IPS-18a (cell line): ENCODE measurements around the gene FHDC1.

Experiments
- H3K27ac ChIP-seq: one replicate; pipeline ENCODE4 v1.5.1; 2013; ENCODE audit warnings: low read length
- H3K27me3 ChIP-seq: one replicate; pipeline ENCODE4 v1.6.1; 2013; ENCODE audit warnings: mild to moderate bottlenecking, low read length; ENCODE audit not compliant: control insufficient read depth, insufficient read depth
- H3K36me3 ChIP-seq: one replicate; pipeline ENCODE4 v1.6.1; 2013; ENCODE audit warnings: low read depth, low read length; ENCODE audit not compliant: control insufficient read depth
- H3K4me1 ChIP-seq: one replicate; pipeline ENCODE4 v1.6.1; 2013; ENCODE audit warnings: low read depth, low read length; ENCODE audit not compliant: control insufficient read depth
- H3K4me3 ChIP-seq: one replicate; pipeline ENCODE4 v1.5.1; 2013; ENCODE audit warnings: low read length
- H3K9ac ChIP-seq: one replicate; pipeline ENCODE4 v1.6.1; 2013; ENCODE audit warnings: mild to moderate bottlenecking, low read length, moderate library complexity
- H3K9me3 ChIP-seq: one replicate; pipeline ENCODE4 v1.6.1; 2013; ENCODE audit warnings: low read depth, low read length; ENCODE audit not compliant: control insufficient read depth

The FHDC1 gene

DNA sequence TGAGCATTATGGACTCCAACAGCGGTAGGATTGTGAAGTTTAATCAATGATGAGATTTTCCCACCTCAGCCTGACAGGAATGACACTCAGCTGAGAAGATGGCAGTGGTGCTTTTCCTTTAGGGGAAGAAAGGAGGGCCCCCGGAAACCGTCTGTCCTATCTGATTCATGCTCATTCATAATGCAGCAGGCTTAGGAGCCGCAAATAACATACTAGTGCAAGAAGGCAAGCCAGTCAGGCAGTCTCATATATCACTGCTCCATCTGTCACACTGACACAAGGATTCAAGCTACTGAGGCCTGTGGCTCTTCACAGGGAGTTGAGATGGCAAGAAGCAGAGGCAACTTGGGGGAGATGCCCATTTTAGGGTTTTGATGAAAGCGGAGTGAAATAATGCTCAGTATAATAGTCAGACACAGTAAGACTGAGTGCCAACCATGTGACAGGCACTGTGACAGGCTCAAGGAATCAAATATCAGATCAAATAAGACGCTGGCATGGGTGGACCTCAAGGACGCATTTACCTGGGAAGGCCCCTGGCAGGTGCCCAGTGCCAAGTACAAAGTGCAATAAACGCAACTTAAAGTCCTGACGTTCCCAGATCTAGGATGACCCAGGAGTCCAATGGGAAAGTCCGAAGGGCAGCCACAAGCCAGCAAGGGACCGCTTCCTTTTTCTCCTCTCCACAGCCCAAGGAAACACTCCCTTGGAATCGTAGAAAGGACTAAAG lies 63.4 kb downstream of the FHDC1 start:
- Histone ChIP-seq H3K27me3 (no peaks in the 10 kb centered on the region), H3K36me3 (no peaks in the 10 kb centered on the region), H3K4me3 (no peak overlapping the region), H3K27ac (no peak overlapping the region), H3K9me3 (no peaks in the 10 kb centered on the region), H3K4me1 (peaks cover 34% of the 10 kb centered on the region), H3K9ac (no peak overlapping the region)

DNA sequence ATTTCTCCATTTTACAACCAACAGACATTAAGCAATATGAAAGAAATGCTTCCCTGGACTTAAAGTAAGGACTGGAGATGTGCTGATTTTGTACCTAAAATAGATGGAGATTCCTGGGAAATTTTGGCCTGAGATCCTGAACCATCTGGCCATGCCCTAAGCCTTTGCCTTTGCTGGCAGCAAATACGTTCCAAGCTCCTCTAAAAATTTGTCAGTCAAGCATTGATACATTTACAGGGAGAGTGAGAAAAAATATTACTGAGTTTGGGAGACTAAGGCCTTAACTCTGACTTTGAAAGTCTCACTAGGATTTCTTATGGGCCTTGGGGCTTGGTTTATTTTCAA lies 63.9 kb downstream of the FHDC1 start:
- Histone ChIP-seq H3K9me3 (no peaks in the 10 kb centered on the region), H3K4me3 (no peak overlapping the region), H3K27ac (no peak overlapping the region), H3K36me3 (no peaks in the 10 kb centered on the region), H3K4me1 (peaks cover 37% of the 10 kb centered on the region), H3K27me3 (no peaks in the 10 kb centered on the region), H3K9ac (no peak overlapping the region)

DNA sequence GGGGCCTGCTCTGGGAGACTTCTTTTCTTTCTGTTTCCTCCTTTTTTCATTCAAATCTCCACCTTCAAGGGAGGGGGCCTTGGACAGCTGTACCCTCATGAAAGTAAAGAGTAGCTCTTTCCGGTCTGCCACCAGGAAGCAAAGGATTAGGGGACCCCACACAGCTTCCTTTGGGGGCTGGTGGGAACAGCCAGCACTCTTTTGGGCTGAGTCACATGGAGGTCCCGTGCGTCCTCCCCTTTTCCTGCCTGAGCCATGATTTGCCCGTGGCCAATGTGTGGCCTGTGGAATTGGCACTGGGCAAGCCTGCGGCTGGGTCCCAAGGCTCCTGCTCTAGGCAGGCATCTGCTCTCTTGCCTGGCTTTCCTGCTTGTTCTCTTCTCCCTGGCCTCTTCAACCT lies 65.5 kb downstream of the FHDC1 start:
- H3K9me3 ChIP-seq = no peaks in the 10 kb centered on the region
- H3K36me3 ChIP-seq = no peaks in the 10 kb centered on the region
- no peak overlapping the region for H3K27ac ChIP-seq
- H3K9ac ChIP-seq = no peak overlapping the region
- H3K27me3 ChIP-seq = no peaks in the 10 kb centered on the region
- peaks cover 31% of the 10 kb centered on the region for H3K4me1 ChIP-seq
- no peak overlapping the region for H3K4me3 ChIP-seq

DNA sequence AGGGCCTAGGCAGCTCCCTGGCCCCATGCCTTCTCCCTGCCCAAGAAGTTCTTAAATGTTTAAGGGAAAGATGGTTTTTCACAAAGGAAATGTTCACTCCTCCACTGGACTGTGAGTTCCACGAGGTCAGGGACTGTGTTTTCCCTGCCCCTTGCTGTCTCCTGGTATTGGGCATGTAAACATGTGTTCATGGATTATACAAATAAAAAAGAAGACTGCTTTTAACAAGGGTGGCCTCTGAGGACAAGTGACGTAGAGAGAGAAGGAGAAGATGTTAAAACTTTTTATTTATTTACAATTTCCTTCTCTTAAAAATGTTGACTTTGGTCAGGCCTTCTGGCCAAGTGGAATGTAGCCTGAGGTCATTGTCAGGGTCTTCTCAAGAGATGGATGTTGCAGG lies 66.0 kb downstream of the FHDC1 start:
- no peaks in the 10 kb centered on the region for H3K9me3 ChIP-seq
- H3K9ac ChIP-seq = no peak overlapping the region
- no peak overlapping the region for H3K27ac ChIP-seq
- peaks cover 26% of the 10 kb centered on the region for H3K4me1 ChIP-seq
- H3K4me3 ChIP-seq = no peak overlapping the region
- H3K27me3 ChIP-seq = no peaks in the 10 kb centered on the region
- no peaks in the 10 kb centered on the region for H3K36me3 ChIP-seq

DNA sequence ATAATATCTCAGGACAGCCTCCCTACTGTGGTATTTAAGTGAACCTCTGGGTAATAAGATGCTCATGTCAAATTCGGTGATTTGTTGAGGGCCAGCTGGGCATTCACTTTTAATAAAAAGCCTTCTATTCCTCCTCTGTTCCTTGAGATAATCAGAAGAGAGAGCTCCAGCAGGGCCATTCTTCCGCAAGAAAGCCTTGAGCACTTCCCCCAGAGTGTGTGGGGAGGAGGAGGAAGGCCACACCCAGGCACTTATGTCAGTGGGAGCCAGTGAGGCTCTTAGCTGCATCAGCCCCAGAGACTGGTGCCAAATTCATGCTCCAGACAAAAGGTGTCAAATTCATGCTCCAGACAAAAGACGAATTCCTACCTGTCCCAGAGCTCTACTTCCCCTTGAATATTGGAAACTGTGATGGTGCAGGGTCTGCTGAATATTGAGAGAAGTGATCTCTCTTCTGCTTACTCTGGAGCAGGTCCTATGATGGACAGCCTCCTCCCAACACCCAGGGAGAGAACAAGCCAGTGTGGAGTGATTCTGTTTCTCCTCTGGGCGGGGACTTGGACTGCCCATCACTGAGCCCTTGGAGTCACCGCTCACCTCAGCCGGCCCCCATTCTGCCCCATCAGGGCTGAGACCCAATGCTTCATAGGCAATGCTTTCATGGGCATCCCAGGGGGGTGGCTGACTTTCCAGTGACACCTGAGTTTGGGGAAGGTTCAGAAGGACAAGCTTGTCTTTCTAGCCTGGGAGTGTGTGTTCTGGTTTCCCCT lies 68.1 kb downstream of the FHDC1 start:
- H3K4me3 ChIP-seq = no peak overlapping the region
- H3K27me3 ChIP-seq = no peaks in the 10 kb centered on the region
- H3K27ac ChIP-seq = no peak overlapping the region
- H3K4me1 ChIP-seq = peaks cover 25% of the 10 kb centered on the region
- H3K9ac ChIP-seq = no peak overlapping the region
- no peaks in the 10 kb centered on the region for H3K36me3 ChIP-seq
- H3K9me3 ChIP-seq = no peaks in the 10 kb centered on the region

DNA sequence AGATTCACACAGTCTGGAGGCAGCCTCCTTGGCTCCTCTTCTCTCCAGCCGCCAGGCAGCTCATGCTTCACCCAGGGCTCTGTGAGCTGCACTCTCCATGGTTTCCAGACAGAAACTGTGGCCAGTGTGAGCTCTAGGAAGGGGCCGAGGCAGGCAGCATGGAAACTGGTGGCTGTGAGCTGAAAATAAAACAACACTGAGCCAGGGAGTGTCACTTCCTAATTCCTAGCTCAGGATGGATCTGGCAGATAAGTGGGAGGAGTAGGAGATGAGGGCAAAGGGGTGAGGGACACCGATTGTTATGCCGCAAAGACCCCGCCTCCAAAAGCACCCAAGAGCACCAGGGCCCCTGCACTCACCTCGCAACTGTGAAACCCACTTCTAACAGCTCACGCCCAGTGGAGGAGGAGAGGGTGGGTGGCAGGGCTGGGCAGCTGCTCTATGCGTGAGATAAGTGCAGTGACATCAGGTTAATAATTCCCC lies 69.8 kb downstream of the FHDC1 start:
- Histone ChIP-seq H3K27ac (no peak overlapping the region), H3K9me3 (no peaks in the 10 kb centered on the region), H3K36me3 (no peaks in the 10 kb centered on the region), H3K4me3 (no peak overlapping the region), H3K9ac (no peak overlapping the region), H3K27me3 (no peaks in the 10 kb centered on the region), H3K4me1 (peaks cover 25% of the 10 kb centered on the region)

DNA sequence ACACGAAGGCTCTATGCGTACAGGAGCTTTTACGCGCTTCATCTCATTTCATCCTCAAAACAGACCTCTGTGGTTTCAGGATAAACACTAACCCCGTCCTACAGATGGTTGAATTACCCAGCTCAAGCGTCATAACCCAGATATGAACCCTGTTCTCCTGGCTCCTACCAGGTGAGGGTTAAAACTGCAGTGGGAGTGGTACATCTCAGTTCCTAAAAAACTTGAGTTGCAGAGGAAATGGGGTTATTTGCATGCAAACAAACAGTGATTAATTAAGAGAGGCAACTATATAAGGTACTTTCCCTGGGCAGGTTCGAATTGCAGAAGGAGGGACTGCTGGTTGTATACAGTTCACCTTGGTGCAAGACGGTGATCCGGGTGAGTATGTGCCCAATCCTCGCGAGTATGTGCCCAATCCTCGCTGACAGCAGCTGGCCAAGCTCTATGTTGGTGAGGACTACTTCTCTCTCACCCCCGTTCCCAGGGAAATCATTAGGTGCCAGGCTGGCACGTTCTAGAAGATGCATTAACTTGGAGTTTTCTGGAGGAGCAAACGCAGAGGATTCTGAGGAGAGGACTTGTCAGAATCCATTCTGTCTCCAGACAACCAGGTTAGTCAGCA lies 72.6 kb downstream of the FHDC1 start:
- no peak overlapping the region for H3K4me3 ChIP-seq
- H3K36me3 ChIP-seq = no peaks in the 10 kb centered on the region
- no peak overlapping the region for H3K9ac ChIP-seq
- no peaks in the 10 kb centered on the region for H3K9me3 ChIP-seq
- H3K4me1 ChIP-seq = peaks cover 14% of the 10 kb centered on the region
- no peak overlapping the region for H3K27ac ChIP-seq
- H3K27me3 ChIP-seq = no peaks in the 10 kb centered on the region

DNA sequence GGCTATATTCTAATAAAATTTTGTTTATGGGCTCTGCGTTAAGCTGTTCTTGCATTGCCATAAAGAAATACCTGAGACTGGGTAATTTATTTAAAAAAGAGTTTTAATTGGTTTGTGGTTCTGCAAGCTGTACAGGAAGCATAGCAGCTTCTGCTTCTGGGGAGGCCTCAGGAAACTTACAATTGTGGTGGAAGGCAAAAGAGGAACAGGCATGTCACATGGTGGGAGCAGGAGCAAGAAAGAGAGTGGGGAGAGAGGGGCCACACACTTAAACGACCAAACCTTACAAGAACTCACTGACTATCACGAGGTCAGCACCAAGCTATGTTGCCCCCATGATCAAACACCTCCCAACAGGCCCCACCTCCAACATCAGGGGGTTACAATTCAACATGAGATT lies 74.0 kb downstream of the FHDC1 start:
- Histone ChIP-seq H3K9ac (no peak overlapping the region), H3K9me3 (no peaks in the 10 kb centered on the region), H3K36me3 (no peaks in the 10 kb centered on the region), H3K27me3 (no peaks in the 10 kb centered on the region), H3K4me1 (peaks cover 3% of the 10 kb centered on the region), H3K27ac (no peak overlapping the region), H3K4me3 (no peak overlapping the region)

DNA sequence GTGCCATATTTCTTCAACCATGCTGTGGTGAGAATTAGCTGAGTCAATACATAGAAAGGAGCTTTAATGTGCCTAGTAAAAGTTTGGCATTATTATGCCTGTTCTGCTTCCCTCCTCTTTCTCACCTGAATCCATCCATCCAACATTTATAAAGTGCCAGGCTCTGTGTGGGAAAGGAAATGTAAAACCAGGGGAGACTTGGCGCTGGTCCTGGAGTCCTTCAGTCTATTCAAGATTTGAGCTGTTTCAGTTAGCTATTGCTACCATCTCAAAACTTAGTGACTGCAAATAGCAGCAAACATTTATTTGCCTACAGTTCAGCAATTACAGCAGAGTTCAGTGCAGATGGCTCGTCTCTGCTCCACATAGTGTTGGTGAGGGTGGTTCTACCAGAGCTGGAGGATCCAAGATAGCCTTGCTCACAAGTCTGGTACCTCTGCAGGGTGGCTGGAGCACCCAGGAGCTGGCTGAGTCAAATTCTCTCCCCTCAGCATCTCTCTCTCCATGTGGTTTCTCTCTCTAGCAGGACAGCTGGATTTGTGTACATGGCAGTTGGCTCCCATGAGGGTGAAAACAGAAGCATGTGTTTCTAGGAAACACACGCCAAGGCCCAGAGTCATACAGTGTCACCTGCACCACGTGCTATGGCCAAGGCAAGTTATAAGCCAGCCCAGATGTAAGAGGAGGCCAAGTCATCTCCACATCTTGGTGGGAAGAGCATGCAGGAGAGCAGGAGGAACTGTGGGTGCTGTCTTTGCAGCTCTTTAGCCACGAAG lies 77.3 kb downstream of the FHDC1 start:
- H3K9me3 ChIP-seq = no peaks in the 10 kb centered on the region
- peaks cover 3% of the 10 kb centered on the region for H3K4me1 ChIP-seq
- H3K27ac ChIP-seq = no peak overlapping the region
- H3K9ac ChIP-seq = no peak overlapping the region
- no peaks in the 10 kb centered on the region for H3K27me3 ChIP-seq
- no peak overlapping the region for H3K4me3 ChIP-seq
- H3K36me3 ChIP-seq = no peaks in the 10 kb centered on the region

DNA sequence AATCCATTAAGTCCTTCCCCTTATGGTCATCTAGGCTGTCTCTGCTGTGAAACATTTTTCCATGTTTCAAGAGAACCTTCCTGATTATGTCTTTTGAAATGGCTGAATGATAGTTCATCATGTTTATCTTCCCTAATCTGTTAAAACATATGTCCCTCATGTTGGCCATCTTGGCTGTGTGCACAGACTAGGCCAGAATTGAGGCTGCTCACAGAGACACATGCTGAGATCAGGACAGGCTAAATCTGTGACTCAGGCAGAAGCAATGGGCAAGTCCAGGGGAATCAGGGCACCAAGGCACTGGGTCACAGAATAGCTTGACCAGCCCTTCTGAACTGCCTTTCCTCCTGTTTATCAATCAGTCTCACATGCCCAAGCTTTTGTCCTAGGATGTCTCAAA lies 78.3 kb downstream of the FHDC1 start:
- no peaks in the 10 kb centered on the region for H3K9me3 ChIP-seq
- no peaks in the 10 kb centered on the region for H3K27me3 ChIP-seq
- no peak overlapping the region for H3K9ac ChIP-seq
- no peak overlapping the region for H3K27ac ChIP-seq
- H3K4me1 ChIP-seq = peaks cover 3% of the 10 kb centered on the region
- H3K36me3 ChIP-seq = no peaks in the 10 kb centered on the region
- no peak overlapping the region for H3K4me3 ChIP-seq

DNA sequence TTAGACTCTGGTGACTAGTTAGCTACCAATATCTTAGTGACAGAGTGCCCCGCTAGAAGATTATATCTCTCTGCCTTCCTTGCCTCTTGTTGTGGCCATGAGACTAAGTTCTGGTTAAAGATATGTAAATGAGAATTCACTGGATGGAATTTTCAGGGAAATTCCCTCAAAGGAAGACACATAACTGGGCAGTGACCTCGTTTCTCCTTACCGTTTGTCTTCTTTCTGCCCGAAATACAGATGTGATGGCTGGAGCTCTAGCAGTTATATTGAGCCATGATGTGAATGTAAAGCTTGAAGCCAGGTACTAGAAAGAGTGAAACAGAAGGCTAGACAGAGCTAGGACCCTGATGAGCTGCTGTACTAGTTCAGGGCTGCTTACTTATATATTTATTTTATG lies 80.5 kb downstream of the FHDC1 start:
- Histone ChIP-seq H3K4me3 (no peak overlapping the region), H3K36me3 (no peaks in the 10 kb centered on the region), H3K9me3 (no peaks in the 10 kb centered on the region), H3K27me3 (no peaks in the 10 kb centered on the region), H3K27ac (no peak overlapping the region), H3K9ac (no peak overlapping the region), H3K4me1 (peaks cover 3% of the 10 kb centered on the region)
